Stimulated activated CD8-positive, alpha-beta memory T cell treated with anti-CD3 and anti-CD28 coated beads, Interleukin-15, amount 100 ng/mL, for 48 hours (primary cell): ENCODE measurements around the gene ZCCHC7.

Experiments used
- DNase-seq, 2 donors: peaks; one replicate each; pipeline ENCODE4 v3.0.0-alpha.2; 2020; ENCODE audit warnings: low read depth in 2 of 2

ZCCHC7 gene

DNA sequence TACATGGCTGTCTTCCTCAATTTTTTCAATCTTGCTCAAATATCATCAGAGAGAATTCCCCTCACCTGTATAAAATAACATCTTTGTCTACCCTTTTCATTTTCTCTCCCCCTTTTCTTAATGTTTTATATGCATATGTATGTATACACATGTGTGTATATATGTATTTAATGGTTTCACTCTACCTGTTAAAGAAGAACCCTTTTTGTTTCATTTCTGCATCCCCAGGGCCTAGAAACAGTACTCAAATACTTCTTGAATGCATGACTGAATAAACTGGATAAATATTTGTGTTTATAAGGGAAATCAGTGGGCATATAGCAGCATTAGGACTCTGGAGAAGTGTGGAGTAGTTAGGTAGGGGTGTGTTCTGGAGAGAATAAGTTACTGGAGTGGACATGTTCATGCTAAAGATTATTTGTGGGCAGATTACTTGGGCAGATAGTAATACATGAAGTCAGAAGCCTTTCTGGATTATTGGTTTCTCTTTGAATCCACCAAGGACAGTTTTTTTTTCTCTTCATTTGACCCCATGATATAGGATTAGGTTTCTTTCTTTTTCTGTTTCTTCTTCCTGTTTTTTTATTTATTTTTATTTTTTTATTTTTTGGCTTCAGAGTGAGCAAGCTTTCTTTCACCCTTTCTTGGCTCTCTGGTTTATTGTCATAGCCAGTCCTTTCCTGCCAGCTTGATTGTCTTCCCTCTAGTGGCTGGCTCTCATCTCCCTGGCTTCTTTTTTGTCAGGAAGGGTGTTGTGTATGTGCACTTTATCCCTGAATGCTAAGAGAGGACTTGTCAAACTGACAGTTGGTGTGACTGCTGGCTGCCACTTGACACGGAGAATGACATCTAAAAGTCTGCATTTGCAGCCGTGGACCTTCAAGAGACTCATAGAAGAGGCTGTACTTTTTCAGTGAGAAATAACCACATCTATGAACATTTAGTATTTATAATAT lies 89.3 kb downstream of the ZCCHC7 start:
- DNase-seq = no peak

DNA sequence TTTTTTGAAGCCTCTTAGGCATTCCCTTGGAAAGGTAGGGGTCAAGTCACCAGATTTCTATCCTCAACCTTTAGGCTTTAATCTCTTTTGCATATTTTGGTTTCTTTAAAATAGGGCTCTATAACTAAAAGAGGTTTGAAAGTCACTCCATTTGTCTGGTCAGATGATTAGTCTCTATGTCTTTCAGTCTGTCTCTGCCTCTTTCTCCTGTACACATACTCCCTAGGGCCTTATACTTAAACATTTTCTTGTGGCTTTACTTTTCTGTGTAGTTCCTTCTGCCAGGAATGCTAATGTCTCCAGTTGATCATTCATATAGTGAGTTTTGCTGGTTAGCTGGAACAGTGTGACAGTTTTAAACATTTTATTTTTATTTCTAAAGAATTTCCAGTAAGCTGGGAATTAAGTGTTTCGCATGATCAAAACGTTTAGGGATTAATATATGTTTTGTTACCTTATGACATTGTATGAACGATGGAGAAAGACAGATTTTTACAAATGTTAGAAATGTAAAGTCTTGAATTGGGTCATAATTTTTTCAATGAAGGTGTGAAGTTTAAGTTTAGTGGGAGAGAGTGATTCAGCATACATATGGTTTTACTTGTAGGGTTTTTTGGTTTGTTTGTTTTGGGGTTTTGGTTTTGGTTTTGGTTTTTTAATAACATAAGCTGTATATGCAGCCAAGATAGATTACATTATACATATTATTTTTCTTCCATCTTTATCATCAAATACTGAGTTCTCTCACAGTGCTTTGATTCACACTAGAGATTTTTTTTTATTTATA lies 90.6 kb downstream of the ZCCHC7 start:
- DNase-seq = no peak

DNA sequence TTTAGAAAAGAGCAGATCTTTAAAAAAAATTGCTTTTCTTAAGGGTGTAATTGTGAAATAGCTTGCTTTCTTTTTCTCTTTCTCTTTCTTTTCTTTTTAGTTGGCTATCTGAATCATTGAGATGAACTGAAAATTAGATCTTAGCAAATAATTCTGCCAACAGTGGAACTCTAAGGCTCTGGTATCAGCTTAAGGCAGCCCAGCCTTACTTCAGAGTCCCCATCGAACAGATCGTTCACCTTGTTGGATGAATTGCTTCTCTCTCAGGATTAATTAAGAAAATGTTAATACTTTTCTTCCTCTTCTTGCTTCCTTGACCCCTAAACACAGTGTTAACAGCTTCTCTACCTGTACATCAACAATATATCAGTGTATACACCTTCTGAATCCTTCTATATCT lies 92.1 kb downstream of the ZCCHC7 start:
- no peak for DNase-seq

DNA sequence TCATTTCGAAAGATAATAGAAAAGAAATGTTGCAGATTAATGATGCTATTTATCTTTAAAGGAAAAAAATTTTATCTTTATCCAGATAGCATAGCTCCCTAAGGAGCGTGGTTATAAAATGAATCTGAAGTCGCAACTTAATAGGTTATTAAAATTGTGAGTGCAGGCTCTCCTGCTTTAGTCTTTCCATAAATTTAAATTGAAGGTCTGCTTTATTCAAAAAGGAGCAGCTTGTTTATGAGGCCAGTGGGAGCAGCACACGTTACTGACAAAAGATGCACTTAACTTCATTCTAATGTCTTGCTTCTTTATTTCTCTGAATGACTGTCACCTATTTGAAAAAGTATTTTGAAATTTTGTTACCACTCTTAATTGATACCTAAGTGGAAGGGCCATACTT lies 95.0 kb downstream of the ZCCHC7 start:
- DNase-seq = no peak

DNA sequence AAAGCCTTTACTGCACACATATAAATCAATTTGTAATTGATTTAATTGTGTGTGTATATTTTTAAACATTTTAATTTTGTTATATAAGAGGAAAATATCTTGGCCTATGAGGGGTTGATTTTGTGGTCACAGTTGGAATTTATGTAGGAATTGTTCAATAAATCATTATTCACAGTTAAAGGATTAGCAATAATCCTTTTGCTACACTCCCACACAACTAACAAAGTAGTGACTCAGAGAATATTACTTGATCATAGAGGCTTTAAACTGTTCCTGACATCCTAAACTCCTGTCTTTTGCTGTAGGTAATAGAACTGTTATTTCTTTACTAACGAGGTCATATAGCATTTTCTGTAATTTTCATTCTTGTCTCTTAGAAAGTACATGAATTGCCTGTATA lies 95.5 kb downstream of the ZCCHC7 start:
- no peak for DNase-seq

DNA sequence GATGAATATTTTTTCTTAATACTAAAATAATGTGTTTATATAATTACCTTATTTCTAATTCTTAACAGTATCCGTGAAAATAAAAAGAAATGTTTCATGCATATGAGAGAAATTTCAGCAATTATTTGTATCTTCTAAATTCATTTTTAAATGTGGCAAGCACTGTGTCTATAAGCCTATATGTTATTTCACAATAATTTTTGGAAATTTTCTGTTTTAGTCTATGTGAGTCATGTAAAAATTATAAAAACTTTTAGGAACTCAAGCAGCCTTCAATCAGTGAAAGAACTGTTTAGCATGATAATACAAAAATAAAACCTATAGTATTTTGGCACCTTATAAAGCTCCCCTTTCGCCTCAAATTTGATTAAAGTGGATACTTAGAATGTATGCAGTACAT lies 96.8 kb downstream of the ZCCHC7 start:
- no peak for DNase-seq

DNA sequence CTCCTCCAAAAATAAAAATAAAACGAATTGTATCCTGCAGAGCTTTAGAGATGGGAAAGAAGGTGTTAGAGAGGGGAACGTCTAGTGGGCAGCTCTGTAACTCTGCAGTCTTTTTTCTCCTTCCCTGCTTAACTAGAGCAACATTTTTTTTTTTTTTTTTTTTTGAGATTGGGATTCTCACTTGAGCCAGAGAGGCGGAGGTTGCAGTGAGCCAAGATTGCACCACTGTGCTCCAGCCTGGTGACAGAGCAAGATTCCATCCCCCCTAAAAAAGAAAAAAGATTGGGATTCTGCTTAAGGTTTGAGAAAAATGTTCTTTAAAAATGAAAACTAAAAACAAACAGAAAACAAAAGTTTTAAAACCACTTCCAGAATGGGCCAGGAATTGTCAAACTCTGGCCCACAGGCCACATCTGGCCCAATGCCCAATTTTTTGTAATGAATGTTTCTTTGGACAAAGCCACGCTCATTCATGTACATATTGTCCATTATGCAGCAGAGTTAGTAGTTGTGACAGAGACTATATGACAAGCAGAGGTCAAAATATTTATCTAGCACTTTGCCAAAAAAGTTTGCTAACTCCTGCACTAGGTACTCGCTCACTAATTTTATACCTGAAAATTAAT lies 98.5 kb downstream of the ZCCHC7 start:
- no peak for DNase-seq

DNA sequence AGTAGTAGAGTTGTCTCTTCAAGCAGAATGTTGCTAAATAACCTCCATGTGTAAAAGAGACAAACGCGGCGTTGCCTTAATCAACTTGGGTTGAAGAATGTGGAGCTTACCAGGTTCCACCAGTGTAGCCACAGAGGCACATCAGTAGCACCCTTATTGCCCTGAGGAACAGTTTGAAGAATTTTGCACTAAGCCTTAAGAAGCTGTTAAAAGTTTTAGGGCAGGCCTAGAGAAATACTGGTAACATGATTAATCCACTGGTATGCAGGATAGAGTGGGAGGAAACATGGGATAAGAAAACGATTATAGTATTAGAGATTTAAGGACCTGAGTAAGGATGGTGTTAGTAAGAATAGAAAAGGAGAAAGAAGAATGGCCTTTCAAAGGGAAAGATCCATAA lies 100.6 kb downstream of the ZCCHC7 start:
- DNase-seq = no peak

DNA sequence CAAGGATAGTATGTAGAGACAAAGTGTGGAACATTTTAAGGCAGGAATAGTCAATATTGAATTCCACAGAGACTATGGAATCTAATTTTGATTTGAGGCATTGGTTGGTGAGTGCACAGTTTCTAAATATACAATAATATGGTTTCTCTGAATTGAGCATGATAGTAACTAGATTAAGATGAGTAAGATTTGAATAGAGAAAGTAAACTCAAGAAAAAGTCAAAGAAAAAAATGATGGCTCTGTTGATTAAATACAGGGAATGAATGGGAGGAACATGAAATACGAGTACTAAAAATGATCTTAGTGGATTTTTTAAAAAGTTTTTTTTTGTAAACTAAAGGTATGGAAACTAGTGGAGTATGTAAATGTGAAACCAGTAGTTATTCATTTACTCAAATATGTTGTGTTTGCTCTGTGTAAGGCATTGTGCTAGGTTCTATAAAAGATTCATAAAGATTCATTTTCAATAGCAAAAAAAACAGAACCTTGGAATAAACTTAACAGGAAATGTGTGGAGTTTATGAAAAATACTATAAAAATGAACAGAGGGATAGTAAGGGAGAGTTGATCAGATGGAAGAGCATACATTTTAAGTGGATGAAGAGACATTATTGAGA lies 101.2 kb downstream of the ZCCHC7 start:
- DNase-seq = no peak

DNA sequence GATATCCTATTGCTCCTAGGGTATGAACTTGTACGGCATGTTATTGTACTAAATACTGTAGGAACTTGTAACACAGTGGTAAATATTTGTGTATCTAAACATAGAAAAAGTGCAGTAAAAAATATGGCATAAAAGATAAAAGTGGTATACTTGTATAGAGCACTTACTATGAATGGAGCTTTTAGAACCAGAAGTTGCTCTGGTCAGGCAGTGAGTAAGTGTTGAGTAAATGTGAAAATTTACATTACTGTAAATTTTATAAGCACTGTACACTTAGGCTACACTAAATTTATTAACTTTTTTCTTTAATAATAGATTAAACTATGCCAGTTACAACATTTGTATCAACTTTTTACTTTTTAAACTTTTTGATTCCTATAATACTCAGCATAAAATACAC lies 109.1 kb downstream of the ZCCHC7 start:
- DNase-seq = no peak

DNA sequence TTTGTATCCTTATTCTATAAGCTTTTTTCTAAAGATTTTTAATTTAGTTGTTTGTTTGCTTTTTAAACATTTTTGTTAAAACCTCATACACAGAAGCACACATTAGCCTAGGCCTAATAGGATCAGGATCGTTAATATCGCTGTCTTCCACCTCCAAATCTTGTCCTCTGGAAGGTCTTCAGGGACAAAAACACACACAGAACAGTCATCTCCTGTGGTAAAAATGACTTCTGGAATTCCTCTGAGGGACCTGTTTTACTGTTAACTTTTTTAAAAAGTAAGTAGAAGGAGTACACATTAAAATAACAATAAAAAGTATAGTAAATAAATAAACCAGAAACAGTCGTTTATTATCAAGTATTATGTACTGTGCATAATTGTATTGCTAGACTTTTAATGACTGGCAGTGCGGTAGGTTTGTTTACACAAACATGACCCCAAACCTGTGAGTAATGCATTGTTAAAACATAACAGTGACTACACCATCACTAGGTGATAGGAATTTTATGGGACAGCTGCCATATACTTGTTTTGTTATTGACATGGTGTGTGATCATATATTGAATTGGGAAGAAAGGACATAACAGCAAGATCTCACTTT lies 109.6 kb downstream of the ZCCHC7 start:
- no peak for DNase-seq

DNA sequence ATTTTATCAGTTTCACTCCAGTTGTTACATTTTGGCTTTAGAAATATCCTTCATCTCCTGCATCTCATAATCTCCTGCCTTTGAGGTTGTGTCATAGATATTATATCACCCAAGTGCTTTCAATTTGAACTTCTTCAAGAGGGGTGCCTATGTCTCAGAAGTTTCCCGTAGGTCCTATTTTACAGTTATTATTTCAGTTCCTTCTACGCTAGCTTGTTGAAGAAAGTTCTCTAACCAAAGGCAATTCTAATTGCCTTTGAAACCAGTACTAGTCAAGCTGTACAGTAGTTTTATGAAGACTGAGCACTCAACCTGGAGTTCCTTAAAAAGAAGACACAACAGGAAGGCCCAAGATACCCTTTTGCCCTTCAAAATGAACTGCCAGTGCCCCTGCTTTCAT lies 116.4 kb downstream of the ZCCHC7 start:
- DNase-seq = no peak

DNA sequence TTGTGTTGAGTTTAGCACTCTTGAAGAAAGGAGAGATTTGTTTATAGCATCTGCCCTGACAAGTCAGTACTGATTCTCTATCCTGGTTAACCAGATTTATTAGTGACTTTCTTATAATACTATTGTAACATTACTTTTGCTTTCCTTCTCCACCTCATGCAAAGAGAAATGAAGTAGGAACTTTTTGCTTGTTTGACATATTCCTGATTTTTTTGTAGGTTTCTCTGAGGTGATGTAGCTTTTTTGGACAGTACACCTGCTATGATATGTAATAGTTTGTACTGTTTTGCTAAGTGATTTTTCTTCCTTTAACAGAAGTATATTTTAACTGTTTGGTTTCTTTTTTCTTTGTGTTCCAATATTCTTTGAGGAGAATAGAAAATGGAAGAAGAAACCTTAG lies 117.7 kb downstream of the ZCCHC7 start:
- DNase-seq = no peak

DNA sequence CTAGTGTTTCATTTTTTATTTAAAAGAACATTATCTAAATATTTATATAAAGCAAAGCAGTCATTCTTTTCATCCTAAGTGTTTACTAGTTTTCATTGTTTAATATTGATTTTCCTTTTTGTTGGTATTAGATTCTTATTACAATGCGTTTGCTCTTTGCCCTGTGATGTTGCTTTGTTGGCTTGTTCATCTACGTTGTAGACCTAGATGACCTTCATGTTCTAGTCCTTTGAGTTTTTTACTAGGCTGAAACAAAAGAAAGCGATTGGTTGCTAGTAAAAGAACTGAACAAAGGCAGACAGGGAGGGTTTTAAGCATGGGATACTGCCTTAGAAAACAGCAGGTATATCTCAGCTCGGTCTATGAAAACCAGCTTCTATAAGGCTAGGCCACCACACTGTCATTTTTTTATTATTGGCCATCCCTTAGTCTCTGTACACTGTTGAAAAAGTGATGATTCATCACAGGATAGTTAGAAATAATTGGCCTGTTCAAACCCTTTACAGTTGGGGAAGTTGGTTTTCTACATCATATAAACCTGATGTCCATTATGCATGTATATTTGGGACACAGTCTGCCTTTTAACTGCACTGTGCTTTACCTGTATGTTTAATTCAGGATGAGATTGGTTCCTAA lies 119.0 kb downstream of the ZCCHC7 start:
- no peak for DNase-seq

DNA sequence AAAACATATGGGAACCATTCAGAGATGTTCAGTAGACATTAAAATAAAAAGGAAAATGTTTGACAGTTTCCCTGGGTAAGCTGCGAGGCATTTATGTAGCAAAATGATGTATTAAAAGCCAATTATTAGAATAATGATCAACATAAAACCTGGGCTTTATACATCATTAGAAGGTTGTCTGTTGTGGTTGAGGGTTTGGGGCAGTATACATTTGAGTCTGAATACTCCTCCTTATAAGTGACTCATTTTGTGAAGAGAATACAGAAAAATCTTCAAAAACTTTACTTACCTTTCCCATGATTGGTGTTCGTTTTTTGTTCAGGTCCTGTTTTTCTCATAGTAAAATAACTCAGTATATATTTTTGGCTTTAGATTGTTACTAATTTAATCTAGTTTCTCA lies 119.5 kb downstream of the ZCCHC7 start:
- DNase-seq = no peak

DNA sequence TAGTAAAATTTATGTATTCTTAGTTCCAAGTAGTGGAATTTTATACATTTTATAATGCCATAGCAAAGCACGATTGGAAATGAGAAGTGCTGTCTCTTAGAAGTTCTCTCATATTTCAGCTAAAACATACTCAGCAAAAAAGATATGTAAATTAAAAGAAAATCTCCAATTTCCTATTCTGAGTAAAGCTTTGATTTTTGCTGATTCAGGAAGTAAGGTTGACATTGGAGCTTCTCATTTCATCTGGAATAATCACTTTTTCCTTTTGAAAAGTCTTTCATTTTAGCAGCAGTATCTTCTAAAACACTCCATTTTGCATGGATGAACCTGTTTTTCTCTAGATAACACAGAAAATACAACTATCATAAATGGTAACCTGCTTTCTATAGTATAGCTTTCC lies 121.0 kb downstream of the ZCCHC7 start:
- DNase-seq = no peak

DNA sequence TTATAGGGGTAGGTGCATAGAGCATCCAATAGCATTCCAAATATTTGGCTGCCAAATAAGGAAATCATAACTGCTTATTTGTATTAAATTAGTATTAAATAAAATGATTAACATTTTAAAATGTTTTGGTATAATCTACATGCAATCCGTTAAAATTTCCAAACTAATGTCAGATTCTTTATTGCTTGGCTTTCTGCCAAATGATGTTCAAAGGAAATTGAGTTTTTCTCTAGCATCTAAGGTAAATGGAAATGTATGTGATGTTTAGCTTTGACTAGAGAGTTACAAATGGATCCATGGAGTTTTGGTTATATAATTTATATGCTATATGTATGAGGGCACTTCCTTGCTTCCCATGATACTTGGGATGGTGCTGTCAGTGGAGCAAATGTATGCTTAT lies 121.7 kb downstream of the ZCCHC7 start:
- no peak for DNase-seq

DNA sequence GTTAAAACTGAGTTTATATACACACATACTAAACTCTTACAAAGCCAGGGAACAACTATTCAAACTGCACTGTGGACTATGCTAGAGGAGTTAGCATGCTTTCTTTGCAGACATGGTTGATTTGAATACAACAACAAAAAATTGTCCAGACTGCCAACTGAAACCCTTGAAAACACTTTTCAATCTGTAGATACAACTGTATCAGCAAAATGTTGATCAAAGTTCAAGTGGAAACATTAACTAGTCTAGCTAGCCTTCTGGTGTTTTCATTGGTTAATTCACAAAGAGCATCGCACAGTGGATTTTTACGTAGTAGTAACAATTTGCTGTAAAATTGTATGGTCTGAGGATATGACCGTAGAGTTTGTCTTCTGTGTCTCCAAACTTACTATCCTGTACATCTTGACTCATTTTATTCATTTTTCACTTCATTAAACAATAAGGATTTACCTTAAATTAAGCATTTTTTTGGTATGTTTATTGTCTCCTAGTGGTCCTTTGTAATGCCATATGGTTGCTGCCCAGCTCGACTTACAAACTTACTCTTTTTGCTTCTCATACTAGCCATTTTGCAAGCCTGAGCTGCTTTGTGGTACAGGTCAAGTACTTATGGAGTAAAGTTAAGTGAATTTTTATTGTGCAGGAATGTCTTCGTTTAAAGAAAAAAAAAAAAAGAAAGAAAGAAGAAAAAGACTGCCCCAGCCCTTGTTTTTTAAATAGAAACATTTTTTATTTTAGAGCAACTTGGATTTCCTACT lies 123.4 kb downstream of the ZCCHC7 start:
- no peak for DNase-seq

DNA sequence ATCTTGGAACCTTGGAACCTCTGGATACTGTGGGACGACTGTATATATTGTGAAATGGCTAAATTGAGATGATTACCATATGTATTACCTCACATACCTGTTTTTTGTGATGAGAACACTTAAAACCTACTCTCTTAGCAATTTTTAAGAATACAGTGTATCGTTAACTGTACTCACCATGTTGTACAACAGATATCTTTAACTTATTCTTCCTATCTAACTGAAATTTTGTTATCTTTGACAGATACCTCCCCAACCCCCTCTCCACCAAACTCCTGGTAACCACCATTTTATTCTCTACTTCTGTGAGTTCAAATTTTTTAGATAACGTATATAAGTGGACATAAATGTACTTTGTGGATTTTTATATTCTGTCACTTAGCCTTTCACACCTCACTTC lies 126.5 kb downstream of the ZCCHC7 start:
- DNase-seq = no peak

DNA sequence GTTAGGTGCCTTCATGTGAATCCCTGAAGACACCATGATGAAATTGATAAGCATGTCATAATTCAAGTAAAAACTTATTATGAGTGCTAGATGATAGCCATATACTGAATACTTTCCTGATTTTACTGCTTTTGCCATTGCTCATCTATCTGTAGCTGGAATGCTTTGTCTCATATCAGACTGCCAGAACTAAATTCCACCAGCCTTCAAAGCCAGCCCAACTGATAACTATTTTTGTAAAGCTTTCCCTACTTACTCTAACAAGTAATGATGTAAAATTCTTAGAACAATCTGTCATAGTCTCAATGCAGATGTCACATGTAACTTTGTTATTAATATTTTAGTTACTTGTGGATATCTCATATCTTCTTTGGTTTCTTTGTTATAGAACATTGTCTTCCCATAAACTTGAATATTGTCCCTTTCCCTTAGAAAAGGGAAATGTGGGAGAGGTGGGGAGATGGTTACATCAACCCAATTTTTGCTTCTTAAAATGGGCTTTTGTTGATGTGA lies 128.3 kb downstream of the ZCCHC7 start:
- DNase-seq = no peak
